HG03565 (cell line): ENCODE results near the gene WFS1.

Experiments used
- ATAC-seq: cut with Tn5 transposase; IDR thresholded peaks from one replicate; pipeline ENCODE4 v1.9.1; 2021; ENCODE audit warnings: mild to moderate bottlenecking, moderate library complexity; ENCODE audit not compliant: unreplicated experiment

WFS1 gene

GRCh38 chr4:6352031-6352692 lies 82.5 kb downstream of the WFS1 start:
- no peak for ATAC-seq
